Measurements from ENCODE around the gene PDE1C. TPM values are rescaled to one million over a fixed set of nuclear protein-coding genes. Genes with fewer than 3 reads are reported as not detected.

The PDE1C gene
- total RNA-seq, 1 experiment from 2014 or later = not detected

DNA sequence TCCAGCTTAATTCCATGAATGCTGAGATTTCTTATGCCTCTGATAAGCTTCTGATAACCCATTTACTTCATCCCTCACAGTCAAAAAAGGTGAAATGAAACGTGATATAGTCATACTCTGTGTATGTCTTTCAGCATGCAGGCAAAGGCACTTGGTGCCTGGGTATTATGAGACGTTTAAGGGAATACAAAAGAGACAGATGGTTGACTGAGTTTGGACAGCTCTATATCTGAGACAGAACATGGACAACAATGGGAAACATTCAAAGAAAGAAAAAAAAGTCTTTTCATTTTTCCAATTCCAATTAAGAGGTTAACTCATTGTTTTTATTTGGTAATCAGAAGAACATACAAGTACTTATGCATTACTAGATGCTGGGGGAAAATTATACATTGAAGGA is 287.0 kb downstream of the PDE1C start:
- no peak overlapping the region for H3K27ac ChIP-seq (ENCODE audit: low read depth, low read length, poor library complexity, severe bottlenecking)
- no TSS peak for BruUV-seq (replicated peaks)
- H3K4me1 ChIP-seq (ENCODE audit: insufficient read depth, low read length, poor library complexity, severe bottlenecking) = no peaks in the 10 kb centered on the region
- H3K27me3 ChIP-seq (replicated peaks; ENCODE audit: insufficient read depth, low read depth, low read length, poor library complexity) = peaks cover 31% of the 10 kb centered on the region
- TF ChIP-seq EZH2 (IDR thresholded peaks at IDR 0.05; ENCODE audit: borderline replicate concordance, low read depth, low read length, poor library complexity, severe bottlenecking) = no peak
- TF ChIP-seq, protein P1, sequence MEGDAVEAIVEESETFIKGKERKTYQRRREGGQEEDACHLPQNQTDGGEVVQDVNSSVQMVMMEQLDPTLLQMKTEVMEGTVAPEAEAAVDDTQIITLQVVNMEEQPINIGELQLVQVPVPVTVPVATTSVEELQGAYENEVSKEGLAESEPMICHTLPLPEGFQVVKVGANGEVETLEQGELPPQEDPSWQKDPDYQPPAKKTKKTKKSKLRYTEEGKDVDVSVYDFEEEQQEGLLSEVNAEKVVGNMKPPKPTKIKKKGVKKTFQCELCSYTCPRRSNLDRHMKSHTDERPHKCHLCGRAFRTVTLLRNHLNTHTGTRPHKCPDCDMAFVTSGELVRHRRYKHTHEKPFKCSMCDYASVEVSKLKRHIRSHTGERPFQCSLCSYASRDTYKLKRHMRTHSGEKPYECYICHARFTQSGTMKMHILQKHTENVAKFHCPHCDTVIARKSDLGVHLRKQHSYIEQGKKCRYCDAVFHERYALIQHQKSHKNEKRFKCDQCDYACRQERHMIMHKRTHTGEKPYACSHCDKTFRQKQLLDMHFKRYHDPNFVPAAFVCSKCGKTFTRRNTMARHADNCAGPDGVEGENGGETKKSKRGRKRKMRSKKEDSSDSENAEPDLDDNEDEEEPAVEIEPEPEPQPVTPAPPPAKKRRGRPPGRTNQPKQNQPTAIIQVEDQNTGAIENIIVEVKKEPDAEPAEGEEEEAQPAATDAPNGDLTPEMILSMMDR (conservative IDR thresholded peaks at IDR 0.05; ENCODE audit: low read depth, low read length) = no peak
- no peaks in the 10 kb centered on the region for H3K9me3 ChIP-seq (ENCODE audit: low read depth, low read length, poor library complexity, severe bottlenecking)
- no peak for DNase-seq (ENCODE audit: low spot score)
- no peak overlapping the region for H3K4me3 ChIP-seq (ENCODE audit: low read depth, low read length, poor library complexity, severe bottlenecking)
- H3K36me3 ChIP-seq (ENCODE audit: insufficient read depth, low read length, poor library complexity, severe bottlenecking) = no peaks in the 10 kb centered on the region
- CTCF ChIA-PET = interaction anchor here (0.6 kb wide), 1 partner anchor 446 kb away, joined by 3 read pairs; no protein-coding TSS in a partner anchor
- intact Hi-C loops (cut with micrococcal nuclease; ENCODE audit: unreplicated experiment) = loop anchor here (10.0 kb wide), 1 partner anchor 382 kb away; no protein-coding TSS in a partner anchor
- POLR2A ChIA-PET (ENCODE audit: low non-redundant PET) = interaction anchor here (0.6 kb wide), 1 partner anchor 906 kb away, joined by 4 read pairs; no protein-coding TSS in a partner anchor

GRCh38 chr7:31782411-31782991 is 287.7 kb downstream of the PDE1C start:
- Histone ChIP-seq H3K4me3 (ENCODE audit: low read depth, low read length, poor library complexity, severe bottlenecking) (no peak overlapping the region), H3K27ac (ENCODE audit: low read depth, low read length, poor library complexity, severe bottlenecking) (no peak overlapping the region), H3K27me3 (replicated peaks; ENCODE audit: insufficient read depth, low read depth, low read length, poor library complexity) (peaks cover 36% of the 10 kb centered on the region), H3K9me3 (ENCODE audit: low read depth, low read length, poor library complexity, severe bottlenecking) (no peaks in the 10 kb centered on the region), H3K36me3 (ENCODE audit: insufficient read depth, low read length, poor library complexity, severe bottlenecking) (no peaks in the 10 kb centered on the region), H3K4me1 (ENCODE audit: insufficient read depth, low read length, poor library complexity, severe bottlenecking) (no peaks in the 10 kb centered on the region)
- ChIA-PET POLR2A (ENCODE audit: low non-redundant PET) (no interaction called here), CTCF (interaction anchor here (0.6 kb wide), 1 partner anchor 447 kb away, joined by 3 read pairs; no protein-coding TSS in a partner anchor)
- no peak for TF ChIP-seq EZH2 (IDR thresholded peaks at IDR 0.05; ENCODE audit: borderline replicate concordance, low read depth, low read length, poor library complexity, severe bottlenecking)
- TF ChIP-seq, protein P1 (conservative IDR thresholded peaks at IDR 0.05; ENCODE audit: low read depth, low read length) = peak; percentile 78
- intact Hi-C loops (cut with micrococcal nuclease; ENCODE audit: unreplicated experiment) = loop anchor here (1.0 to 10.0 kb wide), 2 partner anchors 382 to 422 kb away; no protein-coding TSS in a partner anchor
- no TSS peak for BruUV-seq (replicated peaks)
- peak; percentile 79 for DNase-seq (ENCODE audit: low spot score)

DNA sequence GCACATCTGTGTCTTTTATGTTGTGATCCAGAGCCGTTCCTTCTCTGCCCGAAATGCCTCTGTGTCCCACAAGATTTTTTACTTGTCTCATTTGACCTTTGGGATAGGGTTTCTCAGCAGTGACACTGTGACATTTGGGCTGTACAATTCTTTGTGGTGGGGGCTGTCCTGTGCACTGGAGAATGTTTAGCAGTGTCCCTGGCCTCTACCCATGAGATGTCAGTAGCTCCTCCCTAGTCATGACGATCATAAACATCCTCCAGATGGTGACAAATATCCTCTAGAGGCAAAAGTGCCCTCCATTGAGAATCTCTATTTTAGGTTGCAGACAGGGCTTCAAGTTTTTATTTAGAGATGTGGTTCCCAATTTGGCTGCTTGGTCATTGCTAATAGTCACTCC is 291.9 kb downstream of the PDE1C start:
- no peak for DNase-seq (ENCODE audit: low spot score)
- H3K9me3 ChIP-seq (ENCODE audit: low read depth, low read length, poor library complexity, severe bottlenecking) = no peaks in the 10 kb centered on the region
- peaks cover 54% of the 10 kb centered on the region for H3K27me3 ChIP-seq (replicated peaks; ENCODE audit: insufficient read depth, low read depth, low read length, poor library complexity)
- ChIA-PET CTCF (no interaction called here), POLR2A (ENCODE audit: low non-redundant PET) (no interaction called here)
- no TSS peak for BruUV-seq (replicated peaks)
- no peak for TF ChIP-seq EZH2 (IDR thresholded peaks at IDR 0.05; ENCODE audit: borderline replicate concordance, low read depth, low read length, poor library complexity, severe bottlenecking)
- TF ChIP-seq, protein P1 (conservative IDR thresholded peaks at IDR 0.05; ENCODE audit: low read depth, low read length) = no peak
- H3K4me1 ChIP-seq (ENCODE audit: insufficient read depth, low read length, poor library complexity, severe bottlenecking) = no peaks in the 10 kb centered on the region
- no peaks in the 10 kb centered on the region for H3K36me3 ChIP-seq (ENCODE audit: insufficient read depth, low read length, poor library complexity, severe bottlenecking)
- intact Hi-C loops (cut with micrococcal nuclease; ENCODE audit: unreplicated experiment) = loop anchor here (1.0 kb wide), 1 partner anchor 426 kb away; no protein-coding TSS in a partner anchor
- H3K4me3 ChIP-seq (ENCODE audit: low read depth, low read length, poor library complexity, severe bottlenecking) = no peak overlapping the region
- no peak overlapping the region for H3K27ac ChIP-seq (ENCODE audit: low read depth, low read length, poor library complexity, severe bottlenecking)

Measured in A673 (cell line).